Gastrocnemius medialis (tissue), 4 donors: ENCODE data around the gene FOXP4.

Experiments used
- POLR2A ChIP-seq, 2 donors: fragments of 450-650 bp; IDR thresholded peaks; one replicate each; pipeline ENCODE4 v1.6.1; 2017; ENCODE audit warnings: antibody characterized with exemption in 2 of 2, mild to moderate bottlenecking in 2 of 2, moderate library complexity in 2 of 2
- TF ChIP-seq, protein P1 (sequence below), 5 experiments: fragments of 450-650 bp in 3 of 5; fragments of 200-600 bp in 2 of 5; sonication (generic) in 2 of 5; IDR thresholded peaks in 4 of 5; conservative IDR thresholded peaks in 1 of 5; 1 replicate in 4 of 5; 2 replicates in 1 of 5; pipeline ENCODE4 v1.5.1; 2016 to 2019; ENCODE audit warnings: antibody characterized with exemption in 5 of 5, mild to moderate bottlenecking in 3 of 5, moderate library complexity in 3 of 5

DNA sequence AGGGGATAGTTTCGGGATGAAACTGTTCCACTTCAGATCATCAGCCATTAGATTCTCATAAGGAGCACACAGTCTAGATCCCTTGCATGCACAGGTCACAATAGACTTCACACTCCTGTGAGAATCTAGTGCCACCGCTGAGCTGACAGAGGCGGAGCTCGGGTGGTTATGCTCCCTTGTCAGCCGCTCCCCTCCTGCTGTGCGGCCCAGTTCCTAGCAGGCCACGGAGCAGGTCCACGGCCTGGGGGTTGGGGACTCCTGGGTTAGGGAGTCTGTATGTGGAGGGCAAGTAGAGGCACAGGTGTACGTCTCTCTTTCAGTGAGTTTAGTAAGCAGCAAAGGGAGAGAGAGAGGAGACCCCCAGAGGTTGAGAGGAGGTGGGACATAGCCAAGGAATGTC is 61.6 kb downstream of the FOXP4 start:
- TF ChIP-seq, protein P1, sequence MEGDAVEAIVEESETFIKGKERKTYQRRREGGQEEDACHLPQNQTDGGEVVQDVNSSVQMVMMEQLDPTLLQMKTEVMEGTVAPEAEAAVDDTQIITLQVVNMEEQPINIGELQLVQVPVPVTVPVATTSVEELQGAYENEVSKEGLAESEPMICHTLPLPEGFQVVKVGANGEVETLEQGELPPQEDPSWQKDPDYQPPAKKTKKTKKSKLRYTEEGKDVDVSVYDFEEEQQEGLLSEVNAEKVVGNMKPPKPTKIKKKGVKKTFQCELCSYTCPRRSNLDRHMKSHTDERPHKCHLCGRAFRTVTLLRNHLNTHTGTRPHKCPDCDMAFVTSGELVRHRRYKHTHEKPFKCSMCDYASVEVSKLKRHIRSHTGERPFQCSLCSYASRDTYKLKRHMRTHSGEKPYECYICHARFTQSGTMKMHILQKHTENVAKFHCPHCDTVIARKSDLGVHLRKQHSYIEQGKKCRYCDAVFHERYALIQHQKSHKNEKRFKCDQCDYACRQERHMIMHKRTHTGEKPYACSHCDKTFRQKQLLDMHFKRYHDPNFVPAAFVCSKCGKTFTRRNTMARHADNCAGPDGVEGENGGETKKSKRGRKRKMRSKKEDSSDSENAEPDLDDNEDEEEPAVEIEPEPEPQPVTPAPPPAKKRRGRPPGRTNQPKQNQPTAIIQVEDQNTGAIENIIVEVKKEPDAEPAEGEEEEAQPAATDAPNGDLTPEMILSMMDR (IDR thresholded peaks at IDR 0.05 in 4 of 5, conservative IDR thresholded peaks at IDR 0.05 in 1 of 5): no peak
- no peak for TF ChIP-seq POLR2A (IDR thresholded peaks at IDR 0.05)
